CD4-positive, alpha-beta T cell treated with Interferon alpha-2 for 1 hour (primary cell): ENCODE results near the gene CPLANE2.

Source experiments
- DNase-seq, 2 donors: peaks; one replicate each; pipeline ENCODE4 v3.0.0-alpha.2; 2020 to 2022

Gene CPLANE2

DNA sequence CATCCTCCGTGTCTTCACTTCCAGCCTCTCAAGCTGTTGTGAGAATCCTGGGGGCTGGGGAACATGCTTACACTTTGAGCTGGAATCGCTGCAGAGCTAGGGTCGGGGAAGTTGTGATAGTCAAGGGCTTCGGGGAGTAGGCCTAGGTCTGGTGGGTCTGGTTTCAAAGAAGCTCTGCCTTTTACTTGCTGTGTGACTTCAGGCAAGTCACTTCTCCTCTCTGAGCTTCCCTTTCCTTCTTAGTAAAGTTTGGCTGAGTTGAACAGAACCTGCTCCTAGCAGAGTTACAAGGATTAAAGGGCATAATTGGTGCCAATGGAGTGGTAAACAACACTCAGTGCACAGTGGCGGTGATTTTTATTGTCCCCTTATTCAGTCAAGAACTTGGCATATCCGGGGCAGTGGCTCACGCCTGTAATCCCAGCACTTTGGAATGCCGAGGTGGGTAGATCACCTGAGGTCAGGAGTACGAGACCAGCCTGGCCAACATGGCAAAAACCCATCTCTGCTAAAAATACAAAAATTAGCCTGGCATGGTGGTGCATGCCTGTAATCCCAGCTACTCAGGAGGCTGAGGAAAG is 50.2 kb downstream of the CPLANE2 start:
- DNase-seq = no peak

DNA sequence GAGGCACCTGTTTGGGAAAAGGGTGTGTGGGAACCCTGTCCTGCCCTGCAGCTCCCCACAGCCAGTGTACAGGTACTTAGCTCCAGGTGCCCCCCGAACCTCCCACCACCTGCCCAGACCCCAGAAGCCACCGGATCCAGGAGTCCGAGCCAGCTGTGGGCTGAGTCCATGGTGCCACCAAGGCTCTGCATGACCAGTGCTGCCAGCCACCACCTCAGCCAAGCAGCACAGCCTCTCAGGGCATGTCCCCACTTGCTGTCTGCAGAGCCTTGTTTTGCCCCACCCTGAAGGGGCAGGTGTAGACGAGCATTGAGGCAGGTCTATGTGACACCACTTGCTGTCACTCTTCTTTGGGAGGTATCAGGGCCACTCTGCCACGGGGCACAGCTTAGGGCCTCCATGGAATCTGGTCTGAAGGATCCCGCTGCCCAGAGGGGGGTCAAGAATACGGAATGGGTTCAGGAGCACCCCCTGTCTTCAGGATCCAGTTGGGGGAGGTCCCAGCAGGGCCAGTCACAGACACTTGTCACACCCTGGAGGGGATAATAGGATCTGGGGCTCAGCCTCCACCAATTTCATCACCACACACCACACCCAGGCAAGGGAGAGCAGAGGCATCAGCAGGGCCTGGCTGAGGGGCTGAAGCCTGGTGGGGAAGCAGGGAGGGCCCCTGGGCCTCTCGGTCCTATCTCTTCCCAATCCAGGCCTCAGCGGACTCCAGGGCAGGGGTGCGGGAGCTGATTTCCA is 52.3 kb downstream of the CPLANE2 start:
- no peak for DNase-seq

DNA sequence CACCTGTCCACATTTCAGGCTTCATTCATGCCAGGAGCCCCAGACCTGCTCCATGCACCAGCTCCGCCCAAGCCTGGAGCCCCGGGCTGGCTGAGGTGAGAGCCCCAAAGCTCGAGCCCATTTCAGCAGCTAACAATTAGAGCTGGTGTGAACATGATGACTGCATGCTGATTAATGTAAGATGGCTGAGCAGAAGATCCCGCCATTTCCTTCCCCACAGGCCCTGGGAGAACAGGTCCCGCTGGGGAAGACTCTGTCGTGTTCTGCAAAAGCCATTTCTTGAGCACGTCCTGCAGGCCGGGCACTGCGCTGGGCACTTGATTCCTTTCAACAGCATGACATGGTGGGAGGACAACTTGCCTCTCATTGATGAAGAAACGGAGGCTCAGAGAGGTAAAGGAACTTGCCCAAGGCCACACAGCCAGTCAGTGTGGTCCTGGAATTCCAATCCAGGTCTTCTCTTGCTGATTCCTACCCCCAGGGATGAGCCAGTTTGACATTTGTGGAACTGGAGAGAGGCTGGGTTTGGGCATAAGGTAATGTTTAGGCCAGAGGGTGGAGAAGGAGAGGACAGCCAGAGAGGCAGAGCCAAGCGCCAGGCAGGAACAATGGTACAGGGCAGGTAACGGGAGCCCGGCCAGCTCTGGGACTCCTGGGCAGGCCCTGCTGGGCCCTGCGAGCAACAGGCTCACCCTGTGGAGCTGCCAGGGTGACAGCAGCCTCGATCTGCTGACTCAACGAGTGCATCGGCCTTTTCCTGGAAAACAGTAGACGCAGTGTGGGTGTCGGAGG is 53.0 kb downstream of the CPLANE2 start:
- no peak for DNase-seq

GRCh38 chr1:16183179-16183578 is 53.8 kb downstream of the CPLANE2 start:
- DNase-seq = no peak

DNA sequence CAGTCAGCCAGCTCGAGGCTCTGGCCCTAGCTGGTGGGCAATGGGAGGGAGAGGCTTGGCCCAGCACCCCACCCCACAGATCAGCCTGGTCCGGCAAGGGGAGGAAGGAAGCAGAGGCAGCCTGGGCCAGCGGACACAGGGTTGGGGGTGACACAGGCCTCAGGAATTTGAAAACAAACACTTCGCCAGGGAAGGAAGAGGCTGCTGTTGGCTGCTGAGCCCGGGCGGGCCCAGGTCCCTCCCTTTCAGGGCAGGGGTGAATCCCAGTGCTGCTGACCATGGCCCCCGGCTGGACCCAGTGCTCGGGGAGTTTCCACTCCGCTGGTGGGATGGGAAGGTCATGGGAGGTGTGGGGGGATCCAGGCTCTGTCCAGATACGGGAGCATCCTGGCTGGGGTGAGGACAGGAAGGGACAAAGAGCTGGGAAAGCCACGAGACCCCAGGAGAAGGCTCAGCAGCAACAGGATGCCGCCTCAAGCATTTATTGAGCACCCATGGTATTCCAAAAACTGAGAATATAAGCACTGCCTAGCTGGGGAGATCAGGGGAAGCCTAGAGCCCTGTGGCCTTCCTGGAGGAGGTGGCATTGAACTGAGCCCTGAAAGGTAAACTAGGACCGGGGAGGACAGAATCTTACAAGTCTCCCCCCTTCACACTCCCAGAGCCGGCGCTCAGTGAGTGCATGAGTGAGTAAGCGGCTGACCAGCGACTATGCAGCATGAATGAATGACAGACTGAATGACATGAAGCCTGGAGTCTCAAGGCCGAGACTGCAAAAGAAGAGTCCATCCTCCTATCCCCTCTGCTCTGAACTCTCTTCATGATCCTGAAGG is 54.9 kb downstream of the CPLANE2 start:
- DNase-seq = no peak
